GM23248 (cell line): ENCODE results near the gene TBC1D3G. TPM values are rescaled to one million over a fixed set of nuclear protein-coding genes. Genes with fewer than 3 reads are reported as not detected.

Source experiments
- polyA plus RNA-seq: library from polyadenylated mRNA; unstranded; fragments of >200 nt; fragmentation: Nextera tagmentation; extraction: Ambion mirVana; gene quantifications from 2 replicates; pipeline ENCODE4 v1.2.1, GENCODE V29; 2016
- small RNA-seq: library from RNA; depleted of rRNA; stranded (forward); fragments of <200 nt; gene quantifications from one replicate; pipeline ENCODE3, GENCODE V24; 2014; ENCODE audit warnings: low read depth, low replicate concordance
- total RNA-seq: library from RNA; depleted of rRNA; stranded (reverse); fragments of >200 nt; shearing (Covaris generic); gene quantifications from 2 replicates; pipeline ENCODE4 v1.2.3, GENCODE V29; 2014; rRNA removed

TBC1D3G gene
- total and polyA plus RNA-seq, 2 experiments from 2014 or later = not detected

Small RNAs within 50 kb of the gene (small RNA-seq; reads per million reads assigned to genes)
- gene RF00019 = not detected

Other genes starting within 250 kb of the TBC1D3G start
- gene CCL3, start 233.7 kb upstream of the TBC1D3G start, total RNA-seq = not detected in 2 replicates
- not detected in 2 replicates for gene CCL3, start 233.7 kb upstream of the TBC1D3G start, polyA plus RNA-seq
- not detected in 2 replicates for gene CCL4, start 220.1 kb upstream of the TBC1D3G start, total RNA-seq
- not detected in 2 replicates for gene CCL4, start 220.1 kb upstream of the TBC1D3G start, polyA plus RNA-seq
- gene TBC1D3B, start 147.2 kb upstream of the TBC1D3G start, total RNA-seq = not detected in 2 replicates
- 0.64 and 1.0 TPM in 2 replicates for gene TBC1D3B, start 147.2 kb upstream of the TBC1D3G start, polyA plus RNA-seq
- not detected in 2 replicates for gene CCL3L1, start 127.1 kb upstream of the TBC1D3G start, total RNA-seq
- gene CCL3L1, start 127.1 kb upstream of the TBC1D3G start, polyA plus RNA-seq = 0.52 TPM in 1 of 2 replicates, not detected in the other
- 7.6 TPM in 1 of 2 replicates, not detected in the other for gene CCL4L2, start 112.8 kb upstream of the TBC1D3G start, total RNA-seq
- gene CCL4L2, start 112.8 kb upstream of the TBC1D3G start, polyA plus RNA-seq = 0.69 TPM in 1 of 2 replicates, not detected in the other
- not detected in 2 replicates for gene TBC1D3I, start 59.3 kb upstream of the TBC1D3G start, total RNA-seq
- not detected in 2 replicates for gene TBC1D3I, start 59.3 kb upstream of the TBC1D3G start, polyA plus RNA-seq
- not detected in 2 replicates for gene TBC1D3H, start 64.6 kb downstream of the TBC1D3G start, total RNA-seq
- gene TBC1D3H, start 64.6 kb downstream of the TBC1D3G start, polyA plus RNA-seq = not detected in 2 replicates
- 21.8 and 28.4 TPM in 2 replicates for gene ZNHIT3, start 162.8 kb downstream of the TBC1D3G start, total RNA-seq
- 43.4 and 52.0 TPM in 2 replicates for gene ZNHIT3, start 162.8 kb downstream of the TBC1D3G start, polyA plus RNA-seq
- 34.4 and 54.8 TPM in 2 replicates for gene MYO19, start 211.0 kb downstream of the TBC1D3G start, total RNA-seq
- gene MYO19, start 211.0 kb downstream of the TBC1D3G start, polyA plus RNA-seq = 14.9 and 15.7 TPM in 2 replicates
- gene PIGW, start 211.1 kb downstream of the TBC1D3G start, total RNA-seq = 5.1 and 5.2 TPM in 2 replicates
- 8.0 and 8.6 TPM in 2 replicates for gene PIGW, start 211.1 kb downstream of the TBC1D3G start, polyA plus RNA-seq
- 40.1 and 45.7 TPM in 2 replicates for gene GGNBP2, start 221.0 kb downstream of the TBC1D3G start, total RNA-seq
- gene GGNBP2, start 221.0 kb downstream of the TBC1D3G start, polyA plus RNA-seq = 51.5 and 52.0 TPM in 2 replicates